ENCODE measurements around the gene INSYN2B. TPM values are rescaled to one million over a fixed set of nuclear protein-coding genes. Genes with fewer than 3 reads are reported as not detected.

The INSYN2B gene
- total RNA-seq, 1 experiment from 2014 or later = not detected

- no peak for TF ChIP-seq REST (IDR thresholded peaks at IDR 0.05; ENCODE audit: low read depth)
Measured at GRCh38 chr5:169941542-169941941, 38.8 kb downstream of the INSYN2B start (continued).

GRCh38 chr5:169939731-169940130 lies 40.6 kb downstream of the INSYN2B start:
- no TSS peak for BruUV-seq (replicated peaks)
- H3K79me2 ChIP-seq (ENCODE audit: insufficient read depth, low read length) = no peaks in the 10 kb centered on the region

More at GRCh38 chr5:169939731-169940130, 40.6 kb downstream of the INSYN2B start:
- no peaks in the 10 kb centered on the region for H3K36me3 ChIP-seq (ENCODE audit: control insufficient read depth in 1 of 2, insufficient read depth in 2 of 2, low read length in 2 of 2)
- H3K27me3 ChIP-seq (ENCODE audit: insufficient read depth, low read length) = peaks cover 18% of the 10 kb centered on the region; the same call in 1 of the 2 replicates
- ChIA-PET CTCF (no interaction called here), RAD21 (ENCODE audit: low non-redundant PET in 1 of 2, low total read pairs in 2 of 2, uncharacterized antibody in 2 of 2, unreplicated experiment in 2 of 2) (no interaction called here), POLR2A (no interaction called here)
- H3K27ac ChIP-seq (ENCODE audit: low read depth, low read length) = no peak overlapping the region
- H3K9me3 ChIP-seq (ENCODE audit: control insufficient read depth in 1 of 2, insufficient read depth in 1 of 2, low read depth in 1 of 2, low read length in 2 of 2) = no peaks in the 10 kb centered on the region
- TF ChIP-seq SIN3A (IDR thresholded peaks at IDR 0.05; ENCODE audit: low read depth) (no peak), POLR2AphosphoS5 (IDR thresholded peaks at IDR 0.05; ENCODE audit: low read depth, low read length) (no peak), CTCF (IDR thresholded peaks at IDR 0.05 in 2 of 3, conservative IDR thresholded peaks at IDR 0.05 in 1 of 3; ENCODE audit: borderline replicate concordance in 1 of 3, insufficient read depth in 1 of 3, low read depth in 2 of 3, low read length in 2 of 3) (no peak), ZNF274 (IDR thresholded peaks at IDR 0.05; ENCODE audit: low read depth, low read length) (no peak), RAD21 (IDR thresholded peaks at IDR 0.05; ENCODE audit: low read depth) (no peak), JUND (IDR thresholded peaks at IDR 0.05) (no peak), EGR1 (IDR thresholded peaks at IDR 0.05; ENCODE audit: low read depth) (no peak), CBX3 (IDR thresholded peaks at IDR 0.05; ENCODE audit: low read depth) (no peak), ELF1 (IDR thresholded peaks at IDR 0.05; ENCODE audit: borderline replicate concordance, low read depth) (no peak), FOSL1 (IDR thresholded peaks at IDR 0.05; ENCODE audit: low read depth) (no peak), ZBTB33 (IDR thresholded peaks at IDR 0.05; ENCODE audit: extremely low read depth, insufficient replicate concordance, low read length) (no peak), EZH2phosphoT487 (IDR thresholded peaks at IDR 0.05; ENCODE audit: borderline replicate concordance) (no peak), TCF7L2 (IDR thresholded peaks at IDR 0.05; ENCODE audit: borderline replicate concordance, extremely low read depth, insufficient read depth, insufficient read length) (no peak), SRF (IDR thresholded peaks at IDR 0.05; ENCODE audit: low read depth) (no peak), EZH2 (IDR thresholded peaks at IDR 0.05) (no peak)
- no peak overlapping the region for H2AFZ ChIP-seq (ENCODE audit: low read depth, low read length, poor library complexity, severe bottlenecking)
- no peaks in the 10 kb centered on the region for H3K9me2 ChIP-seq (ENCODE audit: insufficient read depth)
- no peaks in the 10 kb centered on the region for H4K20me1 ChIP-seq (ENCODE audit: insufficient read depth)
- intact Hi-C loops (cut with micrococcal nuclease) = no loop called here
- no peaks in the 10 kb centered on the region for H3K4me1 ChIP-seq (ENCODE audit: control insufficient read depth in 1 of 2, insufficient read depth in 2 of 2, low read length in 2 of 2)
- ATAC-seq (no peak), DNase-seq (ENCODE audit: low read depth, low spot score) (no peak)
- H3K4me2 ChIP-seq (ENCODE audit: low read length) = no peak overlapping the region
- H3K9ac ChIP-seq (ENCODE audit: low read length) = no peak overlapping the region
- H3K4me3 ChIP-seq (replicated peaks in 1 of 2; ENCODE audit: low read depth in 1 of 2, low read length in 2 of 2) = no peak overlapping the region
